ENCODE data around the gene POLR1D.
"Not testable (repeated sequence)": the region's sequence is repeated elsewhere in the genome, so short reads cannot be mapped to it uniquely, and the experiment has no call there.

Gene POLR1D

DNA sequence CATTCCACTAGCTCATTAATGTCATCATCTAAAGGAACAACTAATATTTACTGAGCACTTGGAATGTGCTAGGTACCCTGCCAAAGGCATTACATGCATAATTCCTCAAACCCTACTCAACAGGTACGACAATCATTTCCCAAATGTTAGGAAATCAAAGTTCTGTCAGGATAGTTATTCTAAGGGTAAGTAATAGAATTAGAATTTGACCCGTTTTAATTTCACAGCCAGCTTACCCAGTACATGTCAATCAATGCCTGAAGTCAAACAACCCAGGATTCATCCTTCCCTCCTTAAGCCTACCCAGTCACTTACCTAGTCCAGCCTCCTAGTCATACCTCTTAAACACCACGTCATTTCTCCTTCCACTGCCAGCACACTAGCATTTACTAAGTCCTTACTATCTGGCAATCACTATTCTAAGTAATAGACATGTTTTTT, 3.8 kb upstream of the POLR1D start:
- no peak for DNase-seq (ENCODE audit: low read depth)

DNA sequence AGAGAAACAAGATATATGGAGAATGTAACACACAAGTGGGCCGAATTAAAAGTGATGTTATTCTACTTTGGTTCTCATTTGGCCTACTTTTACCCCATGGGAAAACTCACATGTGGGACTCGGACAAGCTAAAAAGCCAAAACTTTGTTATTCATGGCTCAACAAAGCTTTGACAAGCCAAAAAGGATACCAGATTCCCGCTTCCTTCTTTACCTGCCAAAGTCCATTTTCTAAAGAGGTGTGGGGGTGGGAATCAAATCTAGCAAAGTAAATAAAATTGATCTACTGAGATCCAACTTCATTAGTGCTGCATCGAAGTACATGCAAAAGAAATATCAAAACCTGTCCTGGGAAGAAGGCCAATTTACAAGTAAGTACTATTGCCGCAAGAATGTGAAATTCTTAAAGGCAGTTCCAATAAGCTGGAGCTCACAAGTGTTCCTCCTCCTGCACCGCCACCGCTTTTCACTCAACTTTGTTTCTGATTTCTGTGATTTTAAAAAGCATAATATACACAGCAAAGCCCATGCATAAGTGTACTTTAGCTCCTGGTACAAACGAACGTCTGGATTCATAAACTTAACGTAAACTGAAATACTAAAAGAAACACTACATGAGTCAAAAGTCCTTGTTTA, 2.5 kb upstream of the POLR1D start:
- peak; percentile 21 for DNase-seq (ENCODE audit: low read depth)

DNA sequence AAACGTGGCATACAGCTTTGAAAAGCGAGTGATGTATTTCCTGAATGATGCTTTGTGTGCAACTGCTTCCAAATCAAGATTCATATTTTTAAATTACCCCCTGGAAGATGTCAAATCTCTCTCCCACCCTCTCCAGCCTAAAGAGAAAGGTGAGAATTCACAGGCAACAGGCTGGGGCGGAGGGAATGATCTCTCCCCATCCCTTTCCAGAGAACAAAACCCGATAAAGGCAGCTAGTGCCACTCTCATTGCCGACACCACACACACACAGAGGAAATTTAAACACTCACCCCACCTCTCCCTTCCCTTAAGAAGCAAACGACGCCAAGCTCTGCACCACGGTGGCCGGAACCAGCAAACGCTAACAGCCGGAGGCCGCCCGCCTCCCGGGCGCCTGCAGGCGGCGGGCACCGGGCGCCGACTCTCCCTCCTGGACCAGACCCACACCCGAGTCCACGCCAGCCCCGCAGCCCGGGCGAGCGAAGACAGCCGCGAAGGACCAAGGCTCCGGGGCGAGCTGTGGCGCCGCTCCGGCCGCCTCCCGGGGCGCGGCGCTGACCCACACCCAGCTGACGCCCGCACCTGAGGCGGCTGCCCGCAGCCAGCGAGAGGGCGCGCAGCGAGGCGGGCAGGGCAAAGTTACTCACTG, 1.8 kb upstream of the POLR1D start:
- no peak for DNase-seq (ENCODE audit: low read depth)

- DNase-seq (ENCODE audit: low read depth) = peak; percentile 92
These were observed 1.1 kb upstream of the POLR1D start, which contains the start of gene LNX2 for GRCh38 chr13:27620377-27621115. Gene LNX2 (minus strand): TSS chr13:27620529. CDS start chr13:27581703, 38,826 bp downstream.

- DNase-seq (ENCODE audit: low read depth) = no peak
These were observed 651 bp upstream of the POLR1D start for GRCh38 chr13:27621116-27621365.

GRCh38 chr13:27622102-27622820, 569 bp downstream of the POLR1D start:
- DNase-seq (ENCODE audit: low read depth) = no peak

- no peak for DNase-seq (ENCODE audit: low read depth)
These were observed 1.2 kb downstream of the POLR1D start for GRCh38 chr13:27622881-27623280.

- no peak for DNase-seq (ENCODE audit: low read depth)
These were observed 2.4 kb downstream of the POLR1D start for GRCh38 chr13:27624071-27624470.

DNA sequence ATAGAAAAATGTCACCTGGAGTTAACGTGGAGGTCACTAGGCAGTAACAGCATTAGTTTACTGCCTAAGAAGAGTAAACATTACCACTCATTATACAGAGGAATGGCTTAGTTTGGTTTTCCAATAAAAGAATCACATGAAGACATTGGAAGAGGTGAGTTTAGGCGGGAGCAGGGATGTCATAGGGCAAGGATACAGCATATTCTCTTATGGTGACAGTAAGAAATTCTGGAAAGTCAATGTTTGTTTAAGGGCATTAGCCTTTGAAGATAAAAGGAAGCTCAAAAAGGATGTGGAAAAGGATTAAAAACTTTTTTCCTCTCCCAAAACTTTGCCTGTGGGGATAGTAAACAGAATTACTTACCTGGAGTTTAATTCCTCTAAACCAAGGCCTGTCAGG, 4.1 kb downstream of the POLR1D start:
- no peak for DNase-seq (ENCODE audit: low read depth)

DNA sequence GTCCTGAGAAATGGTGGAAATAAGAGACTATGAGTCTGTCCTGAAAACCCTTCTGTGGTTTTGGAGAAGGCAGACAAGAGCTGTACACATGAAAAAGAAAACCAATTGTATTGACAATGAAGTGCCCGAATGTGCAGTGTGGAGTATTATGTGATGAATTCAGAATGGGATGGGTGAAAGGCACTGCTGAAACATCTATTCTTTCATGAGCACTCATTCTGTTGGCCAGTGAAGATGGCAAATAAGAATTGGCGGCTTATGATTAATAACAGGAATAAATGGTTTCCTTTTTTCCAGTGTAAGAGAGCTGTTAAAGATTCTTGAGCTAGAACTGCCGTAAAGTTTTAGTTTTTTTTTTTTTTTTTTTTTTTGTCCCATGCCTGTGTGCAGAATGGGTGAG, 5.7 kb downstream of the POLR1D start:
- no peak for DNase-seq (ENCODE audit: low read depth)

DNA sequence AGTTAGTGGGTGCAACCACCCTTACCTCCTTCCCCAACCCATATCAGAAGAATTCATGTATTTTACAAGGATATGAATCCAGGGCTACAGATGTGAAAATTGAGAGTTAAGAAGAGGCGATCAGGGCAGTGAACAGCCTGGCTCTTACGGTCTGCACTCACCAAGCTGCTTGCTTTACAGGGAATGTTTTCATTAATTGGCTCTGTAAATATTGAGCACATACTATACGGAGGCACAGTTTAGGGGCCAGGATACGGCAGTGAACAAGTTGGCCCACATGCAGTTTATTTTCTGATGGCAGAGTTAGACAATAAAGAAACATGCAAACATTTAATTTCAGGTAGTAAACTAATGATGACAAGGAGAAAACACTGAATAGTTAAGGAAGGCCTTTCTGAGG, 6.4 kb downstream of the POLR1D start:
- DNase-seq (ENCODE audit: low read depth) = no peak

- DNase-seq (ENCODE audit: low read depth) = not testable (repeated sequence)
These were observed 7.1 kb downstream of the POLR1D start for GRCh38 chr13:27628766-27629165.

DNA sequence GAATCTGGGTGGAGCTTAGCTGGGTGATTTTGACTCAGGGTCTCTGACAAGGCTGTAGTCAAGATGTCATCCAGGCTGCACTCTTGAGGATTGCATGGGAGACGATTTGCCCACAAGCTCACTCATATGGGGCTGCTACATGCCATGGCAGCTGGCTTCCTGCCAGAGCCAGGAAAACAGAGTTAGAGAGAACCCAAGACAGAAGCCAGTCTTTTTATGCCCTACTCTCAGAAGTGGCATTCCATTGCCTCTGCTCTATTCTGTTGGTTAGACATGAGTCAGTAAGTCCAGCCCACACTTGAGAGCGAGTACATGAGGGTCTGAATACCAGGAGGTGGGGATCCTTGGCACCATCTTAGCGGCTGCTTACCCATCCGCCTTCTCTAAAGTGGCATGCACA, 9.5 kb downstream of the POLR1D start:
- DNase-seq (ENCODE audit: low read depth) = no peak

DNA sequence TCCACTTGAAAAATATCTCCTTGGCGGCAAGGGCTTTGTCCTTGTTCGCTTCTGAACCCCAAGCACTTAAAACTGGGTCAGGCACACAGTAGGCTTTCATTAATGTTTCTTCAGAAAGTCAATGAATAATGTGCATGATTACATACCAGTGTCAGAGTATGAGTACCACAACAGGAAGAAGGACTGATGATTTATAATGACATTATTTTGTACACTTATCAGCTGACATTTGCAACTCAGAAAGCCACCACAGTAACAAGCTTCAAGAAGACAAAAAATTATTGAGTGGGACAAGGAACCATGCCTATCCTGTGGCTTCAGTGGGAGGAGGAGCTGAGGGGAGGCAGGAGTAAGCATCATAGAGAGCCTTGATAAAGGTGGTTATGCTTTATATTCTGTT, 10.0 kb downstream of the POLR1D start:
- no peak for DNase-seq (ENCODE audit: low read depth)

GRCh38 chr13:27632214-27632613, 10.5 kb downstream of the POLR1D start:
- no peak for DNase-seq (ENCODE audit: low read depth)

DNA sequence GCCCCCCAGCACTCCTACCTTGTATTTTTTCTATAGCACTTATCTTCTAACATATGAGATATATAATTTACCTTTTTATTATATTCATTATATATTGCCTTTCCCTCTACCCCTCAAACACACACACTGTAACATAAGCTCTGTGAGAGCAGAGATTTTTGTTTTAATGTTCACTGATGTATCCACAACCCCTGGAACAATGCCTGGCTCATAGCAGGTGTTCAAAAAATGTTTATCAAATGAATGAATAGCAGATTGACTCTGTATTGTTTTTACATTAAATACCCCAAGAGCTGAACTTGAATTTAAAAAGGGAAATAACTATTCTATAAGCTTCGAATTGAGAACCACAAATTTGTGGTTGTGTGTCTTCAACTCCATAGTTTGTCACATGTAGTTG, 11.0 kb downstream of the POLR1D start:
- DNase-seq (ENCODE audit: low read depth) = no peak

DNA sequence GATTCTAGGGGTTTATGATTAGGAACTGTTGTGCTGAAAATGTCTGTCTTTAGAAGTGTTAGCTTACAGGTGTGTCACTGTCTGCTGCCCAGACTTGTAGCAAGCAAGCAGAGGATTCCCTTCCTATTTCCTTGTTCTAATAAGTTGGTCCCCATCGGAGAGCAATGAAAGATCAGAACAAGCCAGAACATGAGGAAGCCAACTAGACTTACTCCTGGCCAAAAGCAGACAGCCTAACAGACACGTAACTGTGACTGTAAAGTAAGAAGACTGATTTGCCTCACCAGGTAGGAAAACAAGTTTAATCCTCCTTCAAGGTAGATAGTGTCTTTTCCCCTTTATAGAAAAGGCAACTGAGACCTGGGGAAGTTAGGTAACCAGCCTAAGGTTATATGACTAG, 12.5 kb downstream of the POLR1D start:
- no peak for DNase-seq (ENCODE audit: low read depth)

GRCh38 chr13:27634791-27635190, 13.1 kb downstream of the POLR1D start:
- no peak for DNase-seq (ENCODE audit: low read depth)

GRCh38 chr13:27635266-27635665, 13.6 kb downstream of the POLR1D start:
- no peak for DNase-seq (ENCODE audit: low read depth)

- DNase-seq (ENCODE audit: low read depth) = no peak
These were observed 15.0 kb downstream of the POLR1D start for GRCh38 chr13:27636589-27637288.

- no peak for DNase-seq (ENCODE audit: low read depth)
These were observed 15.6 kb downstream of the POLR1D start for GRCh38 chr13:27637289-27637626.

DNA sequence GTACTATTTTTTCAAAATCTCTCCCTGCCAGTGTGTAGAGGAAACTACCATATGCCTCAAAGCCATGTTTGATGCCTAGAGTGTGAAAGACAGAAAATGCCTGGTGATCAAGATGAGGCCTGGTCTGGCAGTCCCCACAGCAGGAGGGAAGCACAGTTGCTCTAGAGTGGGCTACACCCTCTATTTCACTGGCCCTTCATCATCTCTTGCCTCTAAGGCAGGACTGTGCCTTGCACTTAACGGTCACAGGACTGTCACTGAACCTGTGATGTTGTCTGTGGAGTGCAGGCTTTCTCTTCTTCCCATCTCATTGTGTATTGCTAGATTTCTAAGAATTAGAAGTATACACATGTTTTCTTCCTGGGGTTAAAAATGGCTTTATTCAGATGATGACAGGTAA, 16.3 kb downstream of the POLR1D start:
- no peak for DNase-seq (ENCODE audit: low read depth)
